GM10266 (cell line): ENCODE results near the gene NR2F1-AS1.
A peak's percentile ranks its signal among the peaks of the same experiment; 100 is the strongest.

Source experiments
- DNase-seq: peaks from one replicate; pipeline ENCODE4 v3.0.0; 2012; ENCODE audit errors: extremely low spot score
- TF ChIP-seq, protein P1 (sequence below): IDR thresholded peaks from 2 replicates; pipeline ENCODE4 v1.5.1; 2012; ENCODE audit warnings: mild to moderate bottlenecking, low read depth; ENCODE audit not compliant: control insufficient read depth, insufficient read depth; ENCODE audit errors: missing control alignments

Gene NR2F1-AS1

GRCh38 chr5:93580927-93581445 lies at the start of gene NR2F1-AS1:
TSS of gene NR2F1-AS1 (minus strand) at chr5:93581219.
- no peak for DNase-seq
- TF ChIP-seq, protein P1, sequence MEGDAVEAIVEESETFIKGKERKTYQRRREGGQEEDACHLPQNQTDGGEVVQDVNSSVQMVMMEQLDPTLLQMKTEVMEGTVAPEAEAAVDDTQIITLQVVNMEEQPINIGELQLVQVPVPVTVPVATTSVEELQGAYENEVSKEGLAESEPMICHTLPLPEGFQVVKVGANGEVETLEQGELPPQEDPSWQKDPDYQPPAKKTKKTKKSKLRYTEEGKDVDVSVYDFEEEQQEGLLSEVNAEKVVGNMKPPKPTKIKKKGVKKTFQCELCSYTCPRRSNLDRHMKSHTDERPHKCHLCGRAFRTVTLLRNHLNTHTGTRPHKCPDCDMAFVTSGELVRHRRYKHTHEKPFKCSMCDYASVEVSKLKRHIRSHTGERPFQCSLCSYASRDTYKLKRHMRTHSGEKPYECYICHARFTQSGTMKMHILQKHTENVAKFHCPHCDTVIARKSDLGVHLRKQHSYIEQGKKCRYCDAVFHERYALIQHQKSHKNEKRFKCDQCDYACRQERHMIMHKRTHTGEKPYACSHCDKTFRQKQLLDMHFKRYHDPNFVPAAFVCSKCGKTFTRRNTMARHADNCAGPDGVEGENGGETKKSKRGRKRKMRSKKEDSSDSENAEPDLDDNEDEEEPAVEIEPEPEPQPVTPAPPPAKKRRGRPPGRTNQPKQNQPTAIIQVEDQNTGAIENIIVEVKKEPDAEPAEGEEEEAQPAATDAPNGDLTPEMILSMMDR: no peak

DNA sequence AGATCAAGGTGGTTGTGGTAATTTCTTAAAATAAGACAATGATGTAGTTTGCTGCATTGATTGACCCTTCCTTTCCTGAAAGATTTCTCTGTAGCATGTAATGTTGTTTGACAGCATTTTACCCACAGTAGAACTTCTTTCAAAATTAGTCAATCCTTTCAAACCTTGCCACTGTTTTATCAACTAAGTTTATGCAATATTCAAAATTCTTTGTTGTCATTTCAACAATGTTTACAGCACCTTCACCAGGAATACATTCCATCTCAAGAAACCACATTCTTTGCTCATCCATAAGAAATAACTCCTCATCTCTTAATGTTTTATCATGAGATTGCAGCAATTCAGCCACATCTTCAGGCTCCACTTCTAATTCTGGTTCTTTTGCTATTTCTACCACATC lies 45.8 kb upstream of the NR2F1-AS1 start:
- DNase-seq: no peak
- TF ChIP-seq, protein P1: no peak

GRCh38 chr5:93623153-93623552 lies 42.1 kb upstream of the NR2F1-AS1 start:
- no peak for DNase-seq
- TF ChIP-seq, protein P1: no peak

GRCh38 chr5:93622240-93622885 lies 41.3 kb upstream of the NR2F1-AS1 start:
- no peak for DNase-seq
- TF ChIP-seq, protein P1: no peak

- no peak for DNase-seq
- TF ChIP-seq, protein P1: no peak
These were observed 40.3 kb upstream of the NR2F1-AS1 start for GRCh38 chr5:93621327-93621798.

DNA sequence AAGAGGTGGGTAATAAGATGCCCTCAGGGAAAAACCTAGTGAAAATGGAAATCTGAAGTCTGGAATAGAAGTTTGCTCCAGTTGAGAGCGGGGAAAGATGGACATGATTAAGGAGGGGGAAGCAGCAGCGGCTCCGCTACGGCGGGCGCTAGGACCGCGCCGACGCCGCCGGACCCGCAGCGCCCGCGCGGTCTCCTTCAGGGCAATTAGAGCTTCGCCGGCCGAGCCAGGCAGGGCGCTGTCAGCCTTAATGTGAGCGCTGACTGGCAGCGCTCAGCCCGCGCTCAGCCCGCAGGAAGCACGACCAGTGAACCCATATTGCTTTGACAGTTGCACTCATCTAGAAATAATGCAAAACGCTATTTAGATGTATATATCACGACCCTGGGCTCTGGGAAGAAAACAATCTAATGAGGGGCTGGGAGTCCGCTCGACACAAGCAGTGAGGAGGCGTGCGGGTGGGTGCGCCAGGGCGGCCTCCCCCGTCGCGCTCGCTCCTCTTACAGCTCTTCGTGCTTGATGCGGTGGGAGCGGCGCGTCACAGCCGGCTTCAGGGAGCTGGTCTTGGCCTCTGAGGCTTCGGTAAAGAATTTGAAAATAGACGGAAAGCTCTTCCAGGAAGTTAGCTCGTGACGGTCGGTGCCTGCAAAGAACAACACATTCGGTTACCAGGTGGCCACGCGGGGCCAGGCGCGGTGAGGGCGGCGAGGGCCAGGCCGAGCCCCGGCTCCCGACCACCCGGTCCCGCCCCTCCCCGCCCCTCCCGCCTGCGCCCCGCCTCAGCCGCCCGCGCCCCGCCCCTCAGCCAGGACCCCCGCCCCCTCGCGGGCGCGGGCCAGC lies 39.7 kb upstream of the NR2F1-AS1 start:
- TF ChIP-seq, protein P1: peak; percentile 22
- peak; percentile 82 for DNase-seq
